HFFc6 (cell line): ENCODE results near the gene GPATCH4. TPM values are rescaled to one million over a fixed set of nuclear protein-coding genes. Genes with fewer than 3 reads are reported as not detected.
"Not testable (repeated sequence)": the region's sequence is repeated elsewhere in the genome, so short reads cannot be mapped to it uniquely, and the experiment has no call there.

Source experiments
- DNase-seq: peaks from one replicate; pipeline ENCODE4 v3.0.0-alpha.2; 2018
- H3K27ac Mint-ChIP-seq: 2 replicates; pipeline ENCODE4 v1.8.0; 2020; ENCODE audit warnings: mild to moderate bottlenecking, mixed read lengths
- H3K27me3 Mint-ChIP-seq: 2 replicates; pipeline ENCODE4 v1.8.0; 2021; ENCODE audit warnings: mild to moderate bottlenecking, moderate library complexity, mixed read lengths; ENCODE audit not compliant: insufficient read depth
- H3K36me3 Mint-ChIP-seq: 2 replicates; pipeline ENCODE4 v1.8.0; 2021; ENCODE audit warnings: low read depth, mixed read lengths
- H3K4me1 Mint-ChIP-seq: 2 replicates; pipeline ENCODE4 v1.8.0; 2020; ENCODE audit warnings: low read depth, mixed read lengths
- H3K4me3 Mint-ChIP-seq: 2 replicates; pipeline ENCODE4 v1.8.0; 2020; ENCODE audit warnings: mild to moderate bottlenecking, moderate library complexity, mixed read lengths
- H3K9me3 Mint-ChIP-seq: 2 replicates; pipeline ENCODE4 v1.8.0; 2020; ENCODE audit warnings: mild to moderate bottlenecking, mixed read lengths
- CTCF ChIP-seq: fragments of 200-600 bp; sonication (generic); IDR thresholded peaks from 2 replicates; pipeline ENCODE4 v1.5.0; 2021; ENCODE audit warnings: antibody characterized with exemption, mild to moderate bottlenecking
- total RNA-seq, 6 experiments: library from RNA; stranded (reverse); fragmentation: NEBNext Ultra II Directional; extraction: Animal tissue kit (Norgen Biotek cat#: 25700); gene quantifications; 2 replicates in 1 of 6; 3 replicates in 5 of 6; pipeline ENCODE4 v1.2.3, GENCODE V29; 2021

GPATCH4 gene
- total RNA-seq, 6 experiments from 2014 or later, result 25.0 to 35.8 (median 32.7) TPM

GRCh38 chr1:156608981-156609380 lies 7.7 kb upstream of the GPATCH4 start:
- Mint-ChIP-seq H3K4me1 (peaks cover 12% of the 10 kb centered on the region), H3K4me3 (no peak overlapping the region), H3K27ac (no peak overlapping the region), H3K27me3 (peaks cover 17% of the 10 kb centered on the region), H3K9me3 (no peaks in the 10 kb centered on the region), H3K36me3 (no peaks in the 10 kb centered on the region)
- peak; percentile 81 for TF ChIP-seq CTCF
- no peak for DNase-seq

GRCh38 chr1:156608036-156608674 lies 6.9 kb upstream of the GPATCH4 start:
- Mint-ChIP-seq H3K4me1 (peaks cover 12% of the 10 kb centered on the region), H3K27me3 (peaks cover 17% of the 10 kb centered on the region), H3K4me3 (no peak overlapping the region), H3K36me3 (no peaks in the 10 kb centered on the region), H3K27ac (no peak overlapping the region), H3K9me3 (no peaks in the 10 kb centered on the region)
- TF ChIP-seq CTCF, result peak; percentile 80
- peak; percentile 70 for DNase-seq

- not testable (repeated sequence) for H3K27me3 Mint-ChIP-seq, DNase-seq, H3K36me3 Mint-ChIP-seq, H3K27ac Mint-ChIP-seq, H3K4me3 Mint-ChIP-seq, H3K9me3 Mint-ChIP-seq
- peaks cover 20% of the 10 kb centered on the region for H3K4me1 Mint-ChIP-seq
Observed at GRCh38 chr1:156607344-156607743, 6.1 kb upstream of the GPATCH4 start.

- Mint-ChIP-seq H3K9me3 (no peaks in the 10 kb centered on the region), H3K36me3 (no peaks in the 10 kb centered on the region; the same call in 1 of the 2 replicates), H3K27me3 (peaks cover 3% of the 10 kb centered on the region; the same call in 1 of the 2 replicates), H3K4me1 (peaks cover 28% of the 10 kb centered on the region), H3K4me3 (peak overlapping the region; percentile 42; the same call in 1 of the 2 replicates), H3K27ac (no peak overlapping the region)
- no peak for DNase-seq
- TF ChIP-seq CTCF, result peak; percentile 60
Observed at GRCh38 chr1:156602557-156602993, 1.3 kb upstream of the GPATCH4 start.

- Mint-ChIP-seq H3K27ac (peak overlapping the region; percentile 97), H3K4me1 (peaks cover 28% of the 10 kb centered on the region), H3K36me3 (no peaks in the 10 kb centered on the region; the same call in 1 of the 2 replicates), H3K4me3 (peak overlapping the region; percentile 98), H3K27me3 (peaks cover 3% of the 10 kb centered on the region), H3K9me3 (no peaks in the 10 kb centered on the region)
- no peak for TF ChIP-seq CTCF
- DNase-seq, result no peak
Observed at GRCh38 chr1:156601892-156602291, 613 bp upstream of the GPATCH4 start.

- Mint-ChIP-seq H3K27me3 (peaks cover 3% of the 10 kb centered on the region), H3K9me3 (no peaks in the 10 kb centered on the region), H3K27ac (peak overlapping the region; percentile 97), H3K4me1 (peaks cover 28% of the 10 kb centered on the region), H3K36me3 (peaks cover 2% of the 10 kb centered on the region; the same call in 1 of the 2 replicates), H3K4me3 (peak overlapping the region; percentile 98)
- no peak for DNase-seq
- TF ChIP-seq CTCF, result no peak
Observed at GRCh38 chr1:156600733-156601121, 552 bp downstream of the GPATCH4 start.
